ENCODE data around the gene SPTSSA.

- TF ChIP-seq, protein P1, sequence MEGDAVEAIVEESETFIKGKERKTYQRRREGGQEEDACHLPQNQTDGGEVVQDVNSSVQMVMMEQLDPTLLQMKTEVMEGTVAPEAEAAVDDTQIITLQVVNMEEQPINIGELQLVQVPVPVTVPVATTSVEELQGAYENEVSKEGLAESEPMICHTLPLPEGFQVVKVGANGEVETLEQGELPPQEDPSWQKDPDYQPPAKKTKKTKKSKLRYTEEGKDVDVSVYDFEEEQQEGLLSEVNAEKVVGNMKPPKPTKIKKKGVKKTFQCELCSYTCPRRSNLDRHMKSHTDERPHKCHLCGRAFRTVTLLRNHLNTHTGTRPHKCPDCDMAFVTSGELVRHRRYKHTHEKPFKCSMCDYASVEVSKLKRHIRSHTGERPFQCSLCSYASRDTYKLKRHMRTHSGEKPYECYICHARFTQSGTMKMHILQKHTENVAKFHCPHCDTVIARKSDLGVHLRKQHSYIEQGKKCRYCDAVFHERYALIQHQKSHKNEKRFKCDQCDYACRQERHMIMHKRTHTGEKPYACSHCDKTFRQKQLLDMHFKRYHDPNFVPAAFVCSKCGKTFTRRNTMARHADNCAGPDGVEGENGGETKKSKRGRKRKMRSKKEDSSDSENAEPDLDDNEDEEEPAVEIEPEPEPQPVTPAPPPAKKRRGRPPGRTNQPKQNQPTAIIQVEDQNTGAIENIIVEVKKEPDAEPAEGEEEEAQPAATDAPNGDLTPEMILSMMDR (IDR thresholded peaks at IDR 0.05): no peak
- TF ChIP-seq EZH2 (IDR thresholded peaks at IDR 0.05; ENCODE audit: borderline replicate concordance, insufficient read depth, low read depth, low read length, poor library complexity, severe bottlenecking): no peak
These were observed 1.2 kb downstream of the SPTSSA start for GRCh38 chr14:34460841-34461240.

Data from B cell (primary cell).